Posterior cingulate gyrus (tissue), 11 donors: ENCODE data around the gene MEPCE.

Experiments
- DNase-seq, 10 donors: peaks; one replicate each; pipeline versions ENCODE4 v3.0.0 to v3.0.0-alpha.2; 2020 to 2021; ENCODE audit warnings: mixed read lengths in 3 of 10
- intact Hi-C: fragments of 100-400 bp; cut with DNase I; formaldehyde crosslinking; loops from one replicate; pipeline ENCODE4 v1.15.1; 2023

Gene MEPCE

GRCh38 chr7:100456562-100456961 is 26.9 kb downstream of the MEPCE start:
- intact Hi-C loops = no loop called here
- no peak for DNase-seq

GRCh38 chr7:100457033-100457432 is 27.4 kb downstream of the MEPCE start:
- DNase-seq = no peak
- intact Hi-C loops = no loop called here

GRCh38 chr7:100464210-100464660 is 34.6 kb downstream of the MEPCE start, which contains the start of gene SPACDR:
Gene SPACDR (minus strand): TSS chr7:100464260. CDS start chr7:100464025, 235 bp downstream.
- no peak for DNase-seq
- intact Hi-C loops = no loop called here

- intact Hi-C loops = loop anchor here (5.0 kb wide), 2 partner anchors 228 to 263 kb away; partner anchors contain the start of gene GIGYF1
These were observed 35.2 kb downstream of the MEPCE start for GRCh38 chr7:100464791-100465190.

GRCh38 chr7:100465299-100465698 is 35.7 kb downstream of the MEPCE start:
- intact Hi-C loops = loop anchor here (5.0 kb wide), 2 partner anchors 227 to 262 kb away; partner anchors contain the start of gene GIGYF1
- DNase-seq = no peak

More at GRCh38 chr7:100464791-100465190, 35.2 kb downstream of the MEPCE start:
- DNase-seq = no peak

GRCh38 chr7:100465702-100466311 is 36.2 kb downstream of the MEPCE start:
- DNase-seq = peak; percentile 77 to 99 (median 86)
- intact Hi-C loops = loop anchor here (5.0 kb wide), 2 partner anchors 226 to 261 kb away; partner anchors contain the start of gene GIGYF1

- no peak for DNase-seq
- intact Hi-C loops = loop anchor here (5.0 kb wide), 2 partner anchors 225 to 260 kb away; partner anchors contain the start of gene GIGYF1
These were observed 37.3 kb downstream of the MEPCE start for GRCh38 chr7:100466653-100467605.

GRCh38 chr7:100467638-100468373 is 38.2 kb downstream of the MEPCE start:
- intact Hi-C loops = loop anchor here (5.0 kb wide), 2 partner anchors 224 to 259 kb away; partner anchors contain the start of gene GIGYF1
- peak; percentile 87 to 99 (median 94) for DNase-seq

- peak; percentile 79 to 98 (median 94) for DNase-seq
- intact Hi-C loops = loop anchor here (1.0 to 10.0 kb wide), 5 partner anchors 10 to 258 kb away; partner anchors contain the start of genes GIGYF1, GNB2 and TSC22D4
These were observed 39.8 kb downstream of the MEPCE start for GRCh38 chr7:100469227-100470044.

GRCh38 chr7:100471021-100471420 is 41.4 kb downstream of the MEPCE start:
- no peak for DNase-seq
- intact Hi-C loops = loop anchor here (10.0 kb wide), 1 partner anchor 204 kb away; the partner anchor contains the start of gene GNB2

- intact Hi-C loops = loop anchor here (10.0 kb wide), 1 partner anchor 203 kb away; the partner anchor contains the start of gene GNB2
- no peak for DNase-seq
These were observed 42.7 kb downstream of the MEPCE start for GRCh38 chr7:100472121-100472851.

- intact Hi-C loops = loop anchor here (10.0 kb wide), 1 partner anchor 202 kb away; the partner anchor contains the start of gene GNB2
- no peak for DNase-seq
These were observed 43.3 kb downstream of the MEPCE start for GRCh38 chr7:100472854-100473499.

GRCh38 chr7:100475549-100475948 is 45.9 kb downstream of the MEPCE start:
- intact Hi-C loops = loop anchor here (10.0 kb wide), 1 partner anchor 199 kb away; the partner anchor contains the start of gene GNB2
- no peak for DNase-seq

- intact Hi-C loops = loop anchor here (10.0 kb wide), 1 partner anchor 199 kb away; the partner anchor contains the start of gene GNB2
- no peak for DNase-seq
These were observed 46.6 kb downstream of the MEPCE start for GRCh38 chr7:100476101-100476780.

- intact Hi-C loops = loop anchor here (10.0 kb wide), 1 partner anchor 198 kb away; the partner anchor contains the start of gene GNB2
- no peak for DNase-seq
These were observed 47.6 kb downstream of the MEPCE start for GRCh38 chr7:100476903-100477870.

GRCh38 chr7:100477871-100478267 is 48.2 kb downstream of the MEPCE start:
- intact Hi-C loops = loop anchor here (10.0 kb wide), 1 partner anchor 197 kb away; the partner anchor contains the start of gene GNB2
- DNase-seq = no peak
